ENCODE measurements around the gene THOC2. TPM values are rescaled to one million over a fixed set of nuclear protein-coding genes. Genes with fewer than 3 reads are reported as not detected.

THOC2 gene
- total and polyA plus RNA-seq, 9 of the 15 experiments (the other 6 are each of a cell fraction or from before 2014, with no cell fraction given), result 131 to 234 (median 192) TPM

GRCh38 chrX:123688524-123688923 lies 44.3 kb downstream of the THOC2 start:
- no peak for TF ChIP-seq CREB3 (tag; conservative IDR thresholded peaks at IDR 0.05; ENCODE audit: low read depth)
- TF ChIP-seq ZNF445 (CRISPR knock-in tag; IDR thresholded peaks at IDR 0.05; ENCODE audit: low read depth), result no peak
- no peak for TF ChIP-seq ZBTB33 (CRISPR knock-in tag; IDR thresholded peaks at IDR 0.05)
- no peak for ATAC-seq

More at GRCh38 chrX:123688524-123688923, 44.3 kb downstream of the THOC2 start:
- ChIA-PET POLR2A (no interaction called here), CTCF (ENCODE audit: low intra/inter-chr PET ratio) (no interaction called here)
- H3K27ac ChIP-seq (ENCODE audit: extremely low read depth, low read depth, low read length), result no peak overlapping the region
- no TSS peak for BruUV-seq (replicated peaks)
- 100% methylated on average over 1 of the region's 1 CpG for WGBS (ENCODE audit: insufficient coverage, low coverage, missing lambda C conversion rate)
- no peak overlapping the region for H3K9ac ChIP-seq (ENCODE audit: insufficient read depth in 1 of 2, low read depth in 2 of 2, low read length in 2 of 2)
- no peak for FAIRE-seq
- H3K36me3 ChIP-seq (ENCODE audit: control insufficient read depth, insufficient read depth, low read length), result peaks cover 88% of the 10 kb centered on the region
- H3K9me1 ChIP-seq (ENCODE audit: control insufficient read depth, insufficient read depth, low read length), result no peaks in the 10 kb centered on the region
- DNase-seq (ENCODE audit: extremely low read depth in 1 of 4, low spot score in 3 of 4), result no peak
- H3K4me1 ChIP-seq (replicated peaks in 1 of 2; ENCODE audit: control insufficient read depth in 2 of 2, insufficient read depth in 2 of 2, low read length in 2 of 2), result no peaks in the 10 kb centered on the region
- in situ Hi-C loops (cut with MboI), result no loop called here
- no peaks in the 10 kb centered on the region for H3K9me3 ChIP-seq (replicated peaks; ENCODE audit: control insufficient read depth, insufficient read depth, low read depth, low read length)
- no peaks in the 10 kb centered on the region for H3K27me3 ChIP-seq (ENCODE audit: control insufficient read depth in 2 of 2, insufficient read depth in 2 of 2, low read length in 2 of 2)
- no peak overlapping the region for H3K4me2 ChIP-seq (ENCODE audit: insufficient read depth, low read length)
- intact Hi-C loops (cut with micrococcal nuclease), result no loop called here
- H2AFZ ChIP-seq (ENCODE audit: low read depth, low read length), result no peak overlapping the region
- no peaks in the 10 kb centered on the region; the same call in 1 of the 2 replicates for H4K20me1 ChIP-seq (replicated peaks; ENCODE audit: control insufficient read depth, insufficient read depth, low read length)
- H3K79me2 ChIP-seq (ENCODE audit: control insufficient read depth, insufficient read depth, low read length), result peaks cover 11% of the 10 kb centered on the region; the same call in 2 of the 3 replicates
- no peak overlapping the region for H3K4me3 ChIP-seq
